Mesothelial cell of epicardium (in vitro differentiated cells): Measurements from ENCODE around the gene PSD2. TPM values are rescaled to one million over a fixed set of nuclear protein-coding genes. Genes with fewer than 3 reads are reported as not detected.

ENCODE experiments used
- DNase-seq, 2 experiments: peaks; one replicate each; pipeline ENCODE4 v3.0.0; 2021; ENCODE audit warnings: low spot score in 2 of 2; ENCODE audit not compliant: unreplicated experiment in 2 of 2
- H3K27ac Mint-ChIP-seq: 2 replicates; pipeline ENCODE4 v1.8.0; 2021; ENCODE audit warnings: mixed read lengths
- H3K27me3 Mint-ChIP-seq: 2 replicates; pipeline ENCODE4 v1.8.0; 2021; ENCODE audit warnings: low read depth, mixed read lengths
- H3K36me3 Mint-ChIP-seq: 2 replicates; pipeline ENCODE4 v1.8.0; 2021; ENCODE audit warnings: mixed read lengths
- H3K4me1 Mint-ChIP-seq: 2 replicates; pipeline ENCODE4 v1.8.0; 2021; ENCODE audit warnings: mixed read lengths
- H3K4me3 Mint-ChIP-seq: 2 replicates; pipeline ENCODE4 v1.8.0; 2021; ENCODE audit warnings: mild to moderate bottlenecking, moderate library complexity, mixed read lengths
- H3K9me3 Mint-ChIP-seq: 2 replicates; pipeline ENCODE4 v1.8.0; 2021; ENCODE audit warnings: mixed read lengths
- CTCF ChIP-seq: fragments of 200-600 bp; sonication (generic); IDR thresholded peaks from one replicate; pipeline ENCODE4 v1.5.0; 2021; ENCODE audit warnings: antibody characterized with exemption; ENCODE audit not compliant: unreplicated experiment
- total RNA-seq: library from RNA; stranded (reverse); gene quantifications from 3 replicates; pipeline ENCODE4 v1.2.1, GENCODE V29; 2021

The PSD2 gene
- total RNA-seq, 1 donor from 2014 or later, result 0.78 TPM

- Mint-ChIP-seq H3K9me3 (no peaks in the 10 kb centered on the region), H3K27me3 (peaks cover 61% of the 10 kb centered on the region), H3K27ac (no peak overlapping the region), H3K4me3 (no peak overlapping the region), H3K36me3 (no peaks in the 10 kb centered on the region), H3K4me1 (no peaks in the 10 kb centered on the region)
- DNase-seq, result no peak
- no peak for TF ChIP-seq CTCF
These were observed 17.5 kb downstream of the PSD2 start for GRCh38 chr5:139812836-139813805.

- Mint-ChIP-seq H3K36me3 (no peaks in the 10 kb centered on the region), H3K27ac (no peak overlapping the region)
These were observed 18.6 kb downstream of the PSD2 start for GRCh38 chr5:139814191-139814601.

GRCh38 chr5:139814704-139815280 is 19.2 kb downstream of the PSD2 start:
- no peak for TF ChIP-seq CTCF
- no peak for DNase-seq
- no peak overlapping the region for H3K27ac Mint-ChIP-seq
- peaks cover 66% of the 10 kb centered on the region for H3K27me3 Mint-ChIP-seq
- H3K36me3 Mint-ChIP-seq, result no peaks in the 10 kb centered on the region
- peaks cover 13% of the 10 kb centered on the region for H3K9me3 Mint-ChIP-seq
- H3K4me3 Mint-ChIP-seq, result no peak overlapping the region
- no peaks in the 10 kb centered on the region for H3K4me1 Mint-ChIP-seq

More at GRCh38 chr5:139814191-139814601, 18.6 kb downstream of the PSD2 start:
- H3K4me1 Mint-ChIP-seq, result no peaks in the 10 kb centered on the region
- peaks cover 61% of the 10 kb centered on the region for H3K27me3 Mint-ChIP-seq
- DNase-seq, result no peak
- H3K4me3 Mint-ChIP-seq, result no peak overlapping the region
- H3K9me3 Mint-ChIP-seq, result peaks cover 8% of the 10 kb centered on the region
- no peak for TF ChIP-seq CTCF

- Mint-ChIP-seq H3K9me3 (peaks cover 13% of the 10 kb centered on the region), H3K36me3 (no peaks in the 10 kb centered on the region), H3K4me1 (no peaks in the 10 kb centered on the region), H3K27me3 (peaks cover 65% of the 10 kb centered on the region), H3K4me3 (no peak overlapping the region), H3K27ac (no peak overlapping the region)
- DNase-seq, result no peak
- TF ChIP-seq CTCF, result no peak
These were observed 21.0 kb downstream of the PSD2 start for GRCh38 chr5:139816566-139816965.

GRCh38 chr5:139817362-139817761 is 21.8 kb downstream of the PSD2 start:
- no peak for DNase-seq
- H3K36me3 Mint-ChIP-seq, result no peaks in the 10 kb centered on the region
- peaks cover 59% of the 10 kb centered on the region for H3K27me3 Mint-ChIP-seq
- H3K27ac Mint-ChIP-seq, result no peak overlapping the region
- H3K4me1 Mint-ChIP-seq, result no peaks in the 10 kb centered on the region
- H3K4me3 Mint-ChIP-seq, result no peak overlapping the region
- H3K9me3 Mint-ChIP-seq, result peaks cover 13% of the 10 kb centered on the region
- no peak for TF ChIP-seq CTCF
